Measurements from ENCODE around the gene ZNF189.

- no peak for TF ChIP-seq YY1 (IDR thresholded peaks at IDR 0.05; ENCODE audit: low read depth)
- TF ChIP-seq, protein P1, sequence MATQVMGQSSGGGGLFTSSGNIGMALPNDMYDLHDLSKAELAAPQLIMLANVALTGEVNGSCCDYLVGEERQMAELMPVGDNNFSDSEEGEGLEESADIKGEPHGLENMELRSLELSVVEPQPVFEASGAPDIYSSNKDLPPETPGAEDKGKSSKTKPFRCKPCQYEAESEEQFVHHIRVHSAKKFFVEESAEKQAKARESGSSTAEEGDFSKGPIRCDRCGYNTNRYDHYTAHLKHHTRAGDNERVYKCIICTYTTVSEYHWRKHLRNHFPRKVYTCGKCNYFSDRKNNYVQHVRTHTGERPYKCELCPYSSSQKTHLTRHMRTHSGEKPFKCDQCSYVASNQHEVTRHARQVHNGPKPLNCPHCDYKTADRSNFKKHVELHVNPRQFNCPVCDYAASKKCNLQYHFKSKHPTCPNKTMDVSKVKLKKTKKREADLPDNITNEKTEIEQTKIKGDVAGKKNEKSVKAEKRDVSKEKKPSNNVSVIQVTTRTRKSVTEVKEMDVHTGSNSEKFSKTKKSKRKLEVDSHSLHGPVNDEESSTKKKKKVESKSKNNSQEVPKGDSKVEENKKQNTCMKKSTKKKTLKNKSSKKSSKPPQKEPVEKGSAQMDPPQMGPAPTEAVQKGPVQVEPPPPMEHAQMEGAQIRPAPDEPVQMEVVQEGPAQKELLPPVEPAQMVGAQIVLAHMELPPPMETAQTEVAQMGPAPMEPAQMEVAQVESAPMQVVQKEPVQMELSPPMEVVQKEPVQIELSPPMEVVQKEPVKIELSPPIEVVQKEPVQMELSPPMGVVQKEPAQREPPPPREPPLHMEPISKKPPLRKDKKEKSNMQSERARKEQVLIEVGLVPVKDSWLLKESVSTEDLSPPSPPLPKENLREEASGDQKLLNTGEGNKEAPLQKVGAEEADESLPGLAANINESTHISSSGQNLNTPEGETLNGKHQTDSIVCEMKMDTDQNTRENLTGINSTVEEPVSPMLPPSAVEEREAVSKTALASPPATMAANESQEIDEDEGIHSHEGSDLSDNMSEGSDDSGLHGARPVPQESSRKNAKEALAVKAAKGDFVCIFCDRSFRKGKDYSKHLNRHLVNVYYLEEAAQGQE (IDR thresholded peaks at IDR 0.05; ENCODE audit: low read depth), result no peak
- TF ChIP-seq EP300 (IDR thresholded peaks at IDR 0.05; ENCODE audit: borderline replicate concordance), result no peak
- TF ChIP-seq MAX (IDR thresholded peaks at IDR 0.05), result no peak
- TF ChIP-seq NFIC (IDR thresholded peaks at IDR 0.05), result no peak
- TF ChIP-seq TAF1 (IDR thresholded peaks at IDR 0.05; ENCODE audit: low read depth), result no peak
- TF ChIP-seq FOXM1 (IDR thresholded peaks at IDR 0.05; ENCODE audit: borderline replicate concordance, low read depth), result no peak
- no peak for TF ChIP-seq EGR1 (IDR thresholded peaks at IDR 0.05)
Observed at GRCh38 chr9:101433229-101433628, 34.6 kb downstream of the ZNF189 start.
